ENCODE measurements around the gene ASPG. TPM values are rescaled to one million over a fixed set of nuclear protein-coding genes. Genes with fewer than 3 reads are reported as not detected.

The ASPG gene
- polyA plus RNA-seq, 1 donor (not counting 4 experiments of a cell fraction or from before 2014, with no cell fraction given), result 0.10 TPM

DNA sequence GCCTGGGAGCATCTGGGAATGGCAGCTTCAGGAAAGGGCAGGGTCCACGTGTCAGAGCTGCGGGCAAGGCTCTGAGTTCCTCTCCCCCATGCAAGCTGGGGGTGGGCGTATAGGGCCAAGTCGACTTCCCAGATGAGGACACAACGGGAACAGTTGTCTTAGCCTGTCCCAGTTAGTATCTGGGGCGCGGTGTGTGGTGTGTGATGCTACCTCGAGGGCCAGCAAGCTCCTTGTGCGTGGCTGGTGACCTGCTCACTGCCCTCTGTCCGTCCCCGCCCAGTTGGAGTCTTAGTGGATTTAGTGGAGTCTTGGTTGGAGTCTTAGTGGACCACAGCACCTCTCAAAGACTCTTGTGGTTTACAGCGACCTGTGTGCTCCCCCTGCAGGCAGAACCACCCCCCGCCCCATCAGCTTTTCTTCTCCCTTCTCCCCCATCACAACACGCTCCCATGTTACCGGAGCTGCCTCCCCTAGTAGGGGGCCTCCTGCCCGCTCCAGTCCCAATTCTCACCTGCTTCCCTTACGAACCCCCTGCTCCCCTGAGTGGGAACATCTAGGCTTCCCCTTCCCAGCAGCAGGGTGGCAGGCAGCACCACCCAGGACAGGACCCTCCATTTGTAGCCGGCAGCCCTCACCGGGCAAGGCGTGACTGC is 8.7 kb downstream of the ASPG start:
- H2AFZ ChIP-seq (ENCODE audit: control insufficient read depth, low read length), result no peak overlapping the region
- no peaks in the 10 kb centered on the region for H3K9me3 ChIP-seq (ENCODE audit: control insufficient read depth, low read depth, low read length)
- dilution Hi-C loops (cut with MboI; ENCODE audit: extremely low pct_ligation_motif_present, low sequenced_read_pairs), result no loop called here
- H3K9ac ChIP-seq (ENCODE audit: control insufficient read depth, extremely low read depth, insufficient read depth, low read length), result no peak overlapping the region
- no peaks in the 10 kb centered on the region for H3K4me1 ChIP-seq (ENCODE audit: control insufficient read depth, extremely low read depth, insufficient read depth, low read length)
- no peak for TF ChIP-seq EZH2 (IDR thresholded peaks at IDR 0.05; ENCODE audit: low read length)
- TF ChIP-seq, protein P1, sequence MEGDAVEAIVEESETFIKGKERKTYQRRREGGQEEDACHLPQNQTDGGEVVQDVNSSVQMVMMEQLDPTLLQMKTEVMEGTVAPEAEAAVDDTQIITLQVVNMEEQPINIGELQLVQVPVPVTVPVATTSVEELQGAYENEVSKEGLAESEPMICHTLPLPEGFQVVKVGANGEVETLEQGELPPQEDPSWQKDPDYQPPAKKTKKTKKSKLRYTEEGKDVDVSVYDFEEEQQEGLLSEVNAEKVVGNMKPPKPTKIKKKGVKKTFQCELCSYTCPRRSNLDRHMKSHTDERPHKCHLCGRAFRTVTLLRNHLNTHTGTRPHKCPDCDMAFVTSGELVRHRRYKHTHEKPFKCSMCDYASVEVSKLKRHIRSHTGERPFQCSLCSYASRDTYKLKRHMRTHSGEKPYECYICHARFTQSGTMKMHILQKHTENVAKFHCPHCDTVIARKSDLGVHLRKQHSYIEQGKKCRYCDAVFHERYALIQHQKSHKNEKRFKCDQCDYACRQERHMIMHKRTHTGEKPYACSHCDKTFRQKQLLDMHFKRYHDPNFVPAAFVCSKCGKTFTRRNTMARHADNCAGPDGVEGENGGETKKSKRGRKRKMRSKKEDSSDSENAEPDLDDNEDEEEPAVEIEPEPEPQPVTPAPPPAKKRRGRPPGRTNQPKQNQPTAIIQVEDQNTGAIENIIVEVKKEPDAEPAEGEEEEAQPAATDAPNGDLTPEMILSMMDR (optimal IDR thresholded peaks at IDR 0.05 in 1 of 3, IDR thresholded peaks at IDR 0.05 in 1 of 3, conservative IDR thresholded peaks at IDR 0.05 in 1 of 3; ENCODE audit: extremely low read depth in 1 of 3, insufficient read depth in 2 of 3, low read length in 3 of 3), result peak in 1 of 3 experiments; percentile 5
- FAIRE-seq (no peak), DNase-seq (ENCODE audit: low read depth, low spot score) (no peak)
- no peak overlapping the region for H3K4me3 ChIP-seq (ENCODE audit: control insufficient read depth in 2 of 3, extremely low read depth in 1 of 3, insufficient read depth in 2 of 3, low read depth in 1 of 3, low read length in 3 of 3)
- H3K79me2 ChIP-seq (ENCODE audit: control insufficient read depth, insufficient read depth, low read length), result no peaks in the 10 kb centered on the region
- H3K27ac ChIP-seq (ENCODE audit: control insufficient read depth, insufficient read depth, low read length), result no peak overlapping the region
- no peaks in the 10 kb centered on the region for H4K20me1 ChIP-seq (ENCODE audit: control insufficient read depth, extremely low read depth, insufficient read depth, low read length)
- no peaks in the 10 kb centered on the region for H3K9me1 ChIP-seq (ENCODE audit: control insufficient read depth, extremely low read depth, insufficient read depth, low read length)
- no peaks in the 10 kb centered on the region for H3K36me3 ChIP-seq (ENCODE audit: control insufficient read depth in 2 of 2, extremely low read depth in 1 of 2, insufficient read depth in 2 of 2, low read length in 2 of 2)
- no peak overlapping the region for H3K4me2 ChIP-seq (ENCODE audit: control insufficient read depth, extremely low read depth, insufficient read depth, low read depth, low read length)
- peaks cover 4% of the 10 kb centered on the region for H3K27me3 ChIP-seq (ENCODE audit: control insufficient read depth, extremely low read depth, insufficient read depth, low read length)

DNA sequence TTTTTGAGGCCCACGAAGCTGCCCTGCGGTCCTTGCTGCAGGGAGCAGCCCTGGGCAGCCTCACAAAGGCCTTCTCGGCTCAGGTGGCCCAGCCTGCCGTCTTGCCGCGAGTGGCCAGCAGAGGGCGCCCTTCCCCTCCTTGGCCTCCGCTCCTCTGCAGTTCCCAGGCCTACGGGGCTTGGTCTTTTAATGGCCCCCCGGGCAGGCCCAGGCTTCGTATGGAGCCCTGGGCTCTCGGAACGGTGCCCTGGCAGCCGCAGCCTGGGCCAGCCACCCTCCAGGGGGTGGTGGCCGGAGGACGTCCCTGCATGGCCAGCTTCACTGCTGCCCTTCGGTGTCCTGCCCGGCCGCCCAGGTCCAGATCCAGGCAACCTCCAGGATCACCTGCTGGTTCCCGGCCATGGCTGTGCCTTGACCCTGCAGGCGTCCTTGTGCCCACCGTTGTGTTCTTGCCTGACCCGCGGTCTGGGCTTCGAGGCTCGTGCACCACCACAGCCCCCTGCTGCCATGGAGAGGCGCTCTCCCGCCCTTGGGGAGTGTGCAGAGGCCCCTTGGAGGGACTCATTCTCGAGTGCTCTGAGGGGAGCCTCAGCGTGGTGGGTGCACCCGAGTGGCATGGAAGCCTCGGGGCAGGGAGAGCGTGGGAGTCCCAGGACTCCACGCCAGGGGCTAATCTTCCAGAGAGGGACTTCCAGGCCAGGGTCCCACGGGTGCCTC is 9.4 kb downstream of the ASPG start:
- Histone ChIP-seq H4K20me1 (ENCODE audit: control insufficient read depth, extremely low read depth, insufficient read depth, low read length) (no peaks in the 10 kb centered on the region), H3K27ac (ENCODE audit: control insufficient read depth, insufficient read depth, low read length) (no peak overlapping the region), H3K4me2 (ENCODE audit: control insufficient read depth, extremely low read depth, insufficient read depth, low read depth, low read length) (no peak overlapping the region), H3K4me3 (ENCODE audit: control insufficient read depth in 2 of 3, extremely low read depth in 1 of 3, insufficient read depth in 2 of 3, low read depth in 1 of 3, low read length in 3 of 3) (no peak overlapping the region), H2AFZ (ENCODE audit: control insufficient read depth, low read length) (no peak overlapping the region), H3K9me3 (ENCODE audit: control insufficient read depth, low read depth, low read length) (no peaks in the 10 kb centered on the region), H3K9me1 (ENCODE audit: control insufficient read depth, extremely low read depth, insufficient read depth, low read length) (no peaks in the 10 kb centered on the region), H3K36me3 (ENCODE audit: control insufficient read depth in 2 of 2, extremely low read depth in 1 of 2, insufficient read depth in 2 of 2, low read length in 2 of 2) (no peaks in the 10 kb centered on the region), H3K79me2 (ENCODE audit: control insufficient read depth, insufficient read depth, low read length) (no peaks in the 10 kb centered on the region), H3K9ac (ENCODE audit: control insufficient read depth, extremely low read depth, insufficient read depth, low read length) (no peak overlapping the region), H3K4me1 (ENCODE audit: control insufficient read depth, extremely low read depth, insufficient read depth, low read length) (no peaks in the 10 kb centered on the region), H3K27me3 (ENCODE audit: control insufficient read depth, extremely low read depth, insufficient read depth, low read length) (peaks cover 4% of the 10 kb centered on the region)
- FAIRE-seq (no peak), DNase-seq (ENCODE audit: low read depth, low spot score) (no peak)
- TF ChIP-seq EZH2 (IDR thresholded peaks at IDR 0.05; ENCODE audit: low read length), result no peak
- TF ChIP-seq, protein P1 (optimal IDR thresholded peaks at IDR 0.05 in 1 of 3, IDR thresholded peaks at IDR 0.05 in 1 of 3, conservative IDR thresholded peaks at IDR 0.05 in 1 of 3; ENCODE audit: extremely low read depth in 1 of 3, insufficient read depth in 2 of 3, low read length in 3 of 3), result peak; percentile 76 to 99 (median 96)
- dilution Hi-C loops (cut with MboI; ENCODE audit: extremely low pct_ligation_motif_present, low sequenced_read_pairs), result no loop called here

Measured in keratinocyte (primary cell).